Measurements from ENCODE around the gene UBE2V1. TPM values are rescaled to one million over a fixed set of nuclear protein-coding genes. Genes with fewer than 3 reads are reported as not detected.

UBE2V1 gene
- total and polyA plus RNA-seq, 10 of the 15 experiments (the other 5 are each of a cell fraction or from before 2014, with no cell fraction given), result 51.8 to 219 (median 141) TPM

- TF ChIP-seq CTCF (IDR thresholded peaks at IDR 0.05 in 2 of 3, conservative IDR thresholded peaks at IDR 0.05 in 1 of 3; ENCODE audit: control insufficient read depth in 2 of 3, extremely low read depth in 1 of 3, insufficient read depth in 1 of 3, low read depth in 3 of 3, low read length in 3 of 3), result no peak
- no peak for TF ChIP-seq RUNX3 (IDR thresholded peaks at IDR 0.05; ENCODE audit: low read length)
- TF ChIP-seq STAT1 (conservative IDR thresholded peaks at IDR 0.05), result no peak
- no peak for TF ChIP-seq MTA3 (IDR thresholded peaks at IDR 0.05; ENCODE audit: borderline replicate concordance, low read length)
- TF ChIP-seq CUX1 (IDR thresholded peaks at IDR 0.05; ENCODE audit: insufficient replicate concordance, low read depth, low read length), result no peak
- no peak for TF ChIP-seq CREB1 (IDR thresholded peaks at IDR 0.05; ENCODE audit: low read depth)
- TF ChIP-seq SRF (IDR thresholded peaks at IDR 0.05; ENCODE audit: low read depth in 2 of 2, low read length in 2 of 2), result no peak
- no peak for TF ChIP-seq MLLT1 (IDR thresholded peaks at IDR 0.05)
- no peak for TF ChIP-seq NFYB (IDR thresholded peaks at IDR 0.05; ENCODE audit: insufficient read depth, low read depth, low read length)
- no peak for TF ChIP-seq IKZF2 (IDR thresholded peaks at IDR 0.05)
- TF ChIP-seq MEF2A (IDR thresholded peaks at IDR 0.05; ENCODE audit: insufficient read depth, low read depth, low read length), result no peak
Observed at GRCh38 chr20:50096237-50096636, 16.7 kb downstream of the UBE2V1 start (continued).

All from GM12878 (cell line).